ENCODE measurements around the gene NTSR1. TPM values are rescaled to one million over a fixed set of nuclear protein-coding genes. Genes with fewer than 3 reads are reported as not detected.
A peak's percentile ranks its signal among the peaks of the same experiment; 100 is the strongest.

Gene NTSR1
- total and polyA plus RNA-seq, 2 of the 13 experiments (the other 11 are each of a cell fraction or from before 2014, with no cell fraction given) = 0.09 to 0.12 TPM

- TF ChIP-seq CEBPZ (IDR thresholded peaks at IDR 0.05; ENCODE audit: low read length) = no peak
- TF ChIP-seq ELF1 (CRISPR knock-in tag; IDR thresholded peaks at IDR 0.05) = no peak
- no peak for TF ChIP-seq KMT2B (CRISPR knock-in tag; IDR thresholded peaks at IDR 0.05)
- TF ChIP-seq ARID4A (CRISPR knock-in tag; IDR thresholded peaks at IDR 0.05; ENCODE audit: borderline replicate concordance) = no peak
- no peak for TF ChIP-seq ZNF318 (CRISPR knock-in tag; IDR thresholded peaks at IDR 0.05)
- no peak for TF ChIP-seq BRCA1 (CRISPR knock-in tag; IDR thresholded peaks at IDR 0.05)
- TF ChIP-seq ZNF512B (CRISPR knock-in tag; IDR thresholded peaks at IDR 0.05; ENCODE audit: borderline replicate concordance) = 0 out of 2 replicates have a peak, but pooled peaks have one; percentile 33
Measured at GRCh38 chr20:62665153-62665754, 43.4 kb upstream of the NTSR1 start (continued).
